ENCODE results near the gene ZSCAN2.
A peak's percentile ranks its signal among the peaks of the same experiment; 100 is the strongest.

ZSCAN2 gene

DNA sequence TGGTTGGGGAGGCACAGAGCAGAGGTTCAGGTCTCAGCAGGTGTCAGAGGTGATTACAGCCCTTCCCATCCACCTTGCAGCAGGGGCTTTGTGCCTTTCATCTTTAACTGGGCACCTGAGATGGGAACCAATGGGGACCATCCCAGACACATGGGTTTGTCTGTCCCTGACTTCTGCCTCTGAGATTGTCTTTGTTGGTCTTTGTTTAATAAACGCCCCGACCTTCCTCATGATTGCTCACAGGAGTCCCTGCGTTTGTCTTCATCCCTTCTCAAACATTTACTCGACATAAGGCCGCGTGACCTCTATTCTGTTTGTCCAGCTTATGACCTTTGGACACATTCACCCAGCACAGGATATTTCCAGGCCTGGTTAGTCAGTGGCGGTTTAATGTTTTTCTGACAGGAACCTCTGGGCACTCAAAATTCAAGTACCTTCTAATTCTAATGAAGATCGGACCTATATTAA lies 5.9 kb downstream of the ZSCAN2 start:
- no peaks in the 10 kb centered on the region for H3K9me3 ChIP-seq (ENCODE audit: control insufficient read depth, low read length)
- no peak overlapping the region for H2BK15ac ChIP-seq (ENCODE audit: low read depth, poor library complexity, severe bottlenecking)
- no peak overlapping the region for H3K23ac ChIP-seq (ENCODE audit: low read length in 2 of 2)
- DNase-seq = no peak
- H3K18ac ChIP-seq (ENCODE audit: low read depth in 1 of 2, low read length in 2 of 2) = no peak overlapping the region
- H2BK120ac ChIP-seq (ENCODE audit: low read depth, low read length) = no peak overlapping the region
- no peak overlapping the region for H3K27ac ChIP-seq (ENCODE audit: low read length, poor library complexity, severe bottlenecking)
- H3K9ac ChIP-seq (ENCODE audit: low read length) = no peak overlapping the region
- H3K4ac ChIP-seq (ENCODE audit: low read depth in 1 of 2, low read length in 2 of 2) = no peak overlapping the region
- H2AFZ ChIP-seq (ENCODE audit: low read depth, low read length) = no peak overlapping the region
- H3K79me1 ChIP-seq (replicated peaks; ENCODE audit: low read length, poor library complexity, severe bottlenecking) = peaks cover 50% of the 10 kb centered on the region
- H3K36me3 ChIP-seq (ENCODE audit: control insufficient read depth in 1 of 2, insufficient read depth in 2 of 2, low read depth in 1 of 2, low read length in 2 of 2) = peaks cover 31 to 35% of the 10 kb centered on the region in 2 experiments
- no peak overlapping the region for H2BK5ac ChIP-seq (ENCODE audit: low read depth, low read length, poor library complexity, severe bottlenecking)
- H3K4me3 ChIP-seq (ENCODE audit: insufficient read depth in 1 of 2, low read depth in 1 of 2, low read length in 2 of 2) = no peak overlapping the region
- WGBS = 86% methylated on average over 8 of the region's 8 CpGs
- H3K27me3 ChIP-seq (ENCODE audit: control insufficient read depth in 1 of 2, insufficient read depth in 1 of 2, low read length in 2 of 2) = no peaks in the 10 kb centered on the region
- peaks cover 9% of the 10 kb centered on the region for H3K4me1 ChIP-seq (ENCODE audit: control insufficient read depth, insufficient read depth, low read depth, low read length)
- no peak overlapping the region for H4K8ac ChIP-seq (ENCODE audit: low read length)
- H3K14ac ChIP-seq (ENCODE audit: low read length in 2 of 2) = no peak overlapping the region
- no peak overlapping the region for H4K91ac ChIP-seq (ENCODE audit: low read length)
- H2BK12ac ChIP-seq (ENCODE audit: low read length in 2 of 2) = no peak overlapping the region
- no peak overlapping the region for H3K4me2 ChIP-seq (ENCODE audit: low read length, poor library complexity, severe bottlenecking)
- H2AK5ac ChIP-seq (ENCODE audit: low read length, severe bottlenecking) = no peak overlapping the region

DNA sequence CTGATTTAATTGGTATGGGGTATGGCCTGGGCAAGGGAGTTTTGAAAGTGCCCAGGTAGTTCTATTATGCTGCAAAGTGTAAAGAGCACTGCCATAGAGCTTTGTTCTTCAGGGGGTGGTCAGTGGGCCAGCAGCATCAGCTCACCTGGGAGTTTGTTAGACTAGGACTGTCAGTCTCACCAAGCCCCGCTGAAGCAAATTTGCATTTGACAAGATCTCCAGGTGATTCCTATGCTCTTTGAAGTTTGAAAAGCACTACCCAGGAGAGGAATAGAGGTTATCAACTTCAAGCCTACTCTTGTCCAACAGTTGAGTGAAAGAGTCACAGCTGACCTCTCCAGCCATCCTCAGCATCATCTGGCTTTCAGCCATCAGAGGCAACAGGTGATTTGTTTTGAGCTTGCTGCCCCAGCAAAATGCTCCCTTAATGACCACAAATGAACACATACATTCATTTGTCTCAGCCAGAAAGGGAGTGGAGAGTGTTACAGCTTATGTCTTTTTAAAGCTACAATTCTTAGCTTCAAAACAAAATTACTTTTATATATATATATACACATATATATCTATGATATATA lies 8.0 kb downstream of the ZSCAN2 start:
- H2BK120ac ChIP-seq (ENCODE audit: low read depth, low read length) = no peak overlapping the region
- H3K27ac ChIP-seq (ENCODE audit: low read length, poor library complexity, severe bottlenecking) = no peak overlapping the region
- DNase-seq = no peak
- H2AK5ac ChIP-seq (ENCODE audit: low read length, severe bottlenecking) = no peak overlapping the region
- H3K9ac ChIP-seq (ENCODE audit: low read length) = no peak overlapping the region
- H2BK12ac ChIP-seq (ENCODE audit: low read length in 2 of 2) = no peak overlapping the region
- no peak overlapping the region for H4K8ac ChIP-seq (ENCODE audit: low read length)
- no peak overlapping the region for H2BK5ac ChIP-seq (ENCODE audit: low read depth, low read length, poor library complexity, severe bottlenecking)
- H3K14ac ChIP-seq (ENCODE audit: low read length in 2 of 2) = no peak overlapping the region
- no peaks in the 10 kb centered on the region for H3K9me3 ChIP-seq (ENCODE audit: control insufficient read depth, low read length)
- no peak overlapping the region for H3K4me2 ChIP-seq (ENCODE audit: low read length, poor library complexity, severe bottlenecking)
- H3K4ac ChIP-seq (ENCODE audit: low read depth in 1 of 2, low read length in 2 of 2) = no peak overlapping the region
- peaks cover 53% of the 10 kb centered on the region for H3K79me1 ChIP-seq (replicated peaks; ENCODE audit: low read length, poor library complexity, severe bottlenecking)
- no peak overlapping the region for H4K91ac ChIP-seq (ENCODE audit: low read length)
- H2BK15ac ChIP-seq (ENCODE audit: low read depth, poor library complexity, severe bottlenecking) = no peak overlapping the region
- no peak overlapping the region for H3K23ac ChIP-seq (ENCODE audit: low read length in 2 of 2)
- H3K4me1 ChIP-seq (ENCODE audit: control insufficient read depth, insufficient read depth, low read depth, low read length) = peaks cover 6% of the 10 kb centered on the region
- no peak overlapping the region for H2AFZ ChIP-seq (ENCODE audit: low read depth, low read length)
- no peaks in the 10 kb centered on the region for H3K27me3 ChIP-seq (ENCODE audit: control insufficient read depth in 1 of 2, insufficient read depth in 1 of 2, low read length in 2 of 2)
- peaks cover 29 to 34% of the 10 kb centered on the region in 2 experiments for H3K36me3 ChIP-seq (ENCODE audit: control insufficient read depth in 1 of 2, insufficient read depth in 2 of 2, low read depth in 1 of 2, low read length in 2 of 2)
- 92% methylated on average over 1 of the region's 1 CpG for WGBS
- no peak overlapping the region for H3K4me3 ChIP-seq (ENCODE audit: insufficient read depth in 1 of 2, low read depth in 1 of 2, low read length in 2 of 2)
- H3K18ac ChIP-seq (ENCODE audit: low read depth in 1 of 2, low read length in 2 of 2) = no peak overlapping the region

DNA sequence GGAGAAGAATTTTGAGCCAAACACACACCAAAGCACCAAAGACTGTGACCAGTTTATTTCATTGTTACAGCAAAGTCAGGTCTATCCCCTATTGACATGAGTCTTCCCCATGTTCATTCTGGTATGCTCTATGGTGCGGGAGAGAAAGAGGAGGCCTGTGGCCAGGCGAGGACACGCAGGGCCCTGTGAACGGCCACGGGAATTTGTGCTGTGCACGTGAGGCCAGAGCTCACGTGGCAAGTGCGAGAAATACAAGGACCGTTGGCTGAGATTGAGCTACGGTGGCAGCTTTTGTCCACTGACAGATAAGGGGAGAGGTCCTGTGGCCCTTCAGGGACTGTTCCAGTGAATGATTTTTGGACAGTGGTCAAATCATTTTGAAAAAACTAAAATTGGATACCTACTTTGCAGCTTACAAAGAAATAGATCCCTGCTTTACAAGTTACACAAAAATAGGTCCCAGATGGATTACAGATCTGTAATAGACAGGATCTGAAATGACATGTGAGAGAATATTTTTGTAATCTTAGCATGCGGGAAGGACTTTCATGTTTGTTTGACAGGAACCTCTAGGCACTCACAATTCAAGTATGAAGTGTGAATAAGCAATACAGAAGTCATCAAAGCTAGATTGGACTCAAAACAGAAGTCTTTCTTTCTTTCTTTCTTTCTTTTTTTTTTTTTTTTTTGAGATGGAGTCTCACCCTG lies 9.2 kb downstream of the ZSCAN2 start:
- H3K4me3 ChIP-seq (ENCODE audit: insufficient read depth in 1 of 2, low read depth in 1 of 2, low read length in 2 of 2) = no peak overlapping the region
- WGBS = 98% methylated on average over 10 of the region's 11 CpGs
- peaks cover 4% of the 10 kb centered on the region for H3K4me1 ChIP-seq (ENCODE audit: control insufficient read depth, insufficient read depth, low read depth, low read length)

DNA sequence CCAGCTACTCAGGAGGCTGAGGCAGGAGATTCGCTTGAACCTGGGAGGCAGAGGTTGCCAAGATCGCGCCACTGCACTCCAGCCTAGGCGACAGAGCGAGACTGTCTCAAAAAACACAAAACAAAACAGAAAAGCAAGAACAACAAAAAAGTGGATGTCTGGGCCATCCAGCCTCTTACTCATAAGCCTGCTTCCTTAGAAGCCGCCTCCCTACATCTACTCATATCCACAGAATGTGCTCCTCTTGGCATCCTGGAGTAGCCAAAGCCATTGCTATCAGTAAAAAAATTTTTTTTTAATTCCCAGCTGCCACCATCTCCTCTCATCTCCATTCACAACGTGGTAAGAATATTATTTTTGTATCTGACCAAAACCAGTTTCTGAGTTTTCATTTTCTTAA lies 10.8 kb downstream of the ZSCAN2 start:
- Histone ChIP-seq H3K4me2 (ENCODE audit: low read length, poor library complexity, severe bottlenecking) (no peak overlapping the region), H2BK12ac (ENCODE audit: low read length in 2 of 2) (no peak overlapping the region), H3K27me3 (ENCODE audit: control insufficient read depth in 1 of 2, insufficient read depth in 1 of 2, low read length in 2 of 2) (no peaks in the 10 kb centered on the region), H4K91ac (ENCODE audit: low read length) (no peak overlapping the region), H3K9me3 (ENCODE audit: control insufficient read depth, low read length) (no peaks in the 10 kb centered on the region), H3K27ac (ENCODE audit: low read length, poor library complexity, severe bottlenecking) (no peak overlapping the region), H4K8ac (ENCODE audit: low read length) (no peak overlapping the region), H2BK120ac (ENCODE audit: low read depth, low read length) (no peak overlapping the region), H3K18ac (ENCODE audit: low read depth in 1 of 2, low read length in 2 of 2) (no peak overlapping the region), H3K14ac (ENCODE audit: low read length in 2 of 2) (no peak overlapping the region), H3K36me3 (ENCODE audit: control insufficient read depth in 1 of 2, insufficient read depth in 2 of 2, low read depth in 1 of 2, low read length in 2 of 2) (peaks cover 7 to 14% of the 10 kb centered on the region in 2 experiments), H3K4me3 (ENCODE audit: insufficient read depth in 1 of 2, low read depth in 1 of 2, low read length in 2 of 2) (no peak overlapping the region), H3K79me1 (replicated peaks; ENCODE audit: low read length, poor library complexity, severe bottlenecking) (peaks cover 40% of the 10 kb centered on the region), H2BK5ac (ENCODE audit: low read depth, low read length, poor library complexity, severe bottlenecking) (no peak overlapping the region), H2AFZ (ENCODE audit: low read depth, low read length) (no peak overlapping the region), H3K9ac (ENCODE audit: low read length) (no peak overlapping the region), H3K23ac (ENCODE audit: low read length in 2 of 2) (no peak overlapping the region), H2BK15ac (ENCODE audit: low read depth, poor library complexity, severe bottlenecking) (no peak overlapping the region), H2AK5ac (ENCODE audit: low read length, severe bottlenecking) (no peak overlapping the region), H3K4me1 (ENCODE audit: control insufficient read depth, insufficient read depth, low read depth, low read length) (no peaks in the 10 kb centered on the region), H3K4ac (ENCODE audit: low read depth in 1 of 2, low read length in 2 of 2) (no peak overlapping the region)
- DNase-seq = no peak
- 99% methylated on average over 7 of the region's 7 CpGs for WGBS

More for the DNA sequence above, 9.2 kb downstream of the ZSCAN2 start:
- Histone ChIP-seq H2AFZ (ENCODE audit: low read depth, low read length) (no peak overlapping the region), H3K9ac (ENCODE audit: low read length) (no peak overlapping the region), H3K27me3 (ENCODE audit: control insufficient read depth in 1 of 2, insufficient read depth in 1 of 2, low read length in 2 of 2) (no peaks in the 10 kb centered on the region), H3K4ac (ENCODE audit: low read depth in 1 of 2, low read length in 2 of 2) (no peak overlapping the region), H3K27ac (ENCODE audit: low read length, poor library complexity, severe bottlenecking) (no peak overlapping the region), H2BK5ac (ENCODE audit: low read depth, low read length, poor library complexity, severe bottlenecking) (no peak overlapping the region), H2BK15ac (ENCODE audit: low read depth, poor library complexity, severe bottlenecking) (no peak overlapping the region), H3K4me2 (ENCODE audit: low read length, poor library complexity, severe bottlenecking) (no peak overlapping the region), H3K36me3 (ENCODE audit: control insufficient read depth in 1 of 2, insufficient read depth in 2 of 2, low read depth in 1 of 2, low read length in 2 of 2) (peaks cover 20 to 26% of the 10 kb centered on the region in 2 experiments), H2BK120ac (ENCODE audit: low read depth, low read length) (no peak overlapping the region), H2BK12ac (ENCODE audit: low read length in 2 of 2) (peak overlapping the region in 1 of 2 experiments; percentile 39), H3K14ac (ENCODE audit: low read length in 2 of 2) (no peak overlapping the region), H3K9me3 (ENCODE audit: control insufficient read depth, low read length) (no peaks in the 10 kb centered on the region), H3K18ac (ENCODE audit: low read depth in 1 of 2, low read length in 2 of 2) (no peak overlapping the region), H3K23ac (ENCODE audit: low read length in 2 of 2) (no peak overlapping the region), H4K91ac (ENCODE audit: low read length) (no peak overlapping the region), H3K79me1 (replicated peaks; ENCODE audit: low read length, poor library complexity, severe bottlenecking) (peaks cover 48% of the 10 kb centered on the region), H4K8ac (ENCODE audit: low read length) (no peak overlapping the region), H2AK5ac (ENCODE audit: low read length, severe bottlenecking) (no peak overlapping the region)
- no peak for DNase-seq
